HFF-Myc (cell line): ENCODE measurements around the gene TBXA2R.

Experiments used
- DNase-seq: peaks from one replicate; pipeline ENCODE4 v3.0.0-alpha.2; 2011; ENCODE audit warnings: low read depth; ENCODE audit errors: extremely low read depth
- H3K4me3 ChIP-seq: replicated peaks from 2 replicates; pipeline ENCODE4 v1.5.1; 2011; ENCODE audit warnings: low read depth, mild to moderate bottlenecking, control low read depth, low read length
- TF ChIP-seq, protein P1 (sequence below): IDR thresholded peaks from 2 replicates; pipeline ENCODE4 v1.5.1; 2012; ENCODE audit warnings: mild to moderate bottlenecking, low read depth, low read length, control low read depth; ENCODE audit errors: missing control alignments

TBXA2R gene

GRCh38 chr19:3605361-3605760 is 1.3 kb downstream of the TBXA2R start:
- TF ChIP-seq, protein P1, sequence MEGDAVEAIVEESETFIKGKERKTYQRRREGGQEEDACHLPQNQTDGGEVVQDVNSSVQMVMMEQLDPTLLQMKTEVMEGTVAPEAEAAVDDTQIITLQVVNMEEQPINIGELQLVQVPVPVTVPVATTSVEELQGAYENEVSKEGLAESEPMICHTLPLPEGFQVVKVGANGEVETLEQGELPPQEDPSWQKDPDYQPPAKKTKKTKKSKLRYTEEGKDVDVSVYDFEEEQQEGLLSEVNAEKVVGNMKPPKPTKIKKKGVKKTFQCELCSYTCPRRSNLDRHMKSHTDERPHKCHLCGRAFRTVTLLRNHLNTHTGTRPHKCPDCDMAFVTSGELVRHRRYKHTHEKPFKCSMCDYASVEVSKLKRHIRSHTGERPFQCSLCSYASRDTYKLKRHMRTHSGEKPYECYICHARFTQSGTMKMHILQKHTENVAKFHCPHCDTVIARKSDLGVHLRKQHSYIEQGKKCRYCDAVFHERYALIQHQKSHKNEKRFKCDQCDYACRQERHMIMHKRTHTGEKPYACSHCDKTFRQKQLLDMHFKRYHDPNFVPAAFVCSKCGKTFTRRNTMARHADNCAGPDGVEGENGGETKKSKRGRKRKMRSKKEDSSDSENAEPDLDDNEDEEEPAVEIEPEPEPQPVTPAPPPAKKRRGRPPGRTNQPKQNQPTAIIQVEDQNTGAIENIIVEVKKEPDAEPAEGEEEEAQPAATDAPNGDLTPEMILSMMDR: no peak
- DNase-seq: no peak
- H3K4me3 ChIP-seq: no peak overlapping the region

DNA sequence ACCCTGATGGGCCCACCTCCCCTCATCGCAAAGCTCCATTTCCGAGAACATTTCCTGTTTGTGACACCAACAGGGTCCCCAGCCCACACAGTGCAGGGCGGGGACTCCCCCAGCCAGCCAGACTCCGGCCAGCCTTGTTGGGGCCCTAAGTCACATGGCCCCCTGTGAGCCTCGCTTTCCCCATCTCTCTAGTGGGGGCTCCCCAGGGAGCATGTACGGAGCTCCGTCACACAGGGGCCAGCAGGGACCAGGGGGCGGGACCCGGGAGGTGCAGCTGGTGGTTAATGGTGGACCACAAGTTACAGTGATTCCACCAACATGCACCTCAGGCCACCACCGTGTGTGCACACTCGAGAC is 1.7 kb downstream of the TBXA2R start:
- H3K4me3 ChIP-seq: no peak overlapping the region
- TF ChIP-seq, protein P1: no peak
- no peak for DNase-seq

DNA sequence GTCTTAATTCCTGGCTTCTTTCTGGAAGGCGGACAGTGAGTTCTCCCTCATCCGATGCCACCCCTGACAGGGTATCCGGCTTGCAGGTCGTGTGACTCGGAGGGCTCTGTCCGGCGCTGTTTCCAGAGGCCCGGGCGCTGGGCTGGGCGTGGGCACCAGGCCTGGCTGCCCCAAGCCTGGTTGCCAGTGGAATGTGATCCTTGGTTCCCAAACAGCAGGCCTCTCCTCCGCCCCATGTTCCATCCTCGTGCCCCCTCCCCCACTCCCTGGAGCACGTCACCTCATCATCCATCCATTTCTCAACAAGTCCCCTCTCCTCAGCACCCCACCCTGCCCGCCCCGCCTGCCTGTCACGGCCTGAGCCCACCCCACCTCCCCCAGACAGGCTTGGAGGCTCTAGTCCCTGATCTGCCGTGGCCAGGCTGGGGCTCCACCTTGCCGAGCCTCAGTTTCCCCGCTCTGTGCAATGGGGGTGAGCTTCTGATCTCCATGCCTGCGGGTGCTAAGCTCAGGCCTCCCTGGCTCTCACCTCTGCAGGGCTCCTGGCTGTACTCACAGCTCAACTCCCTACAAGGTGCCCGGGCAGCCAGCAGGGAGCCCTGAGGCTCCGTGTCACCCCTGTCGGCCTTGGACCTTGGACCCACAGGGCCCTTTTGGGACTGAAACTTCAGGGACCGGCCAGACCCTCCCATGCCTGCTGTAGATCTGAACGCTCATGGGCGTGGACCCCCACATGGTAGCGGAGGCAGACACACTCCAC is 2.3 kb downstream of the TBXA2R start:
- no peak for DNase-seq
- H3K4me3 ChIP-seq: no peak overlapping the region
- TF ChIP-seq, protein P1: no peak

DNA sequence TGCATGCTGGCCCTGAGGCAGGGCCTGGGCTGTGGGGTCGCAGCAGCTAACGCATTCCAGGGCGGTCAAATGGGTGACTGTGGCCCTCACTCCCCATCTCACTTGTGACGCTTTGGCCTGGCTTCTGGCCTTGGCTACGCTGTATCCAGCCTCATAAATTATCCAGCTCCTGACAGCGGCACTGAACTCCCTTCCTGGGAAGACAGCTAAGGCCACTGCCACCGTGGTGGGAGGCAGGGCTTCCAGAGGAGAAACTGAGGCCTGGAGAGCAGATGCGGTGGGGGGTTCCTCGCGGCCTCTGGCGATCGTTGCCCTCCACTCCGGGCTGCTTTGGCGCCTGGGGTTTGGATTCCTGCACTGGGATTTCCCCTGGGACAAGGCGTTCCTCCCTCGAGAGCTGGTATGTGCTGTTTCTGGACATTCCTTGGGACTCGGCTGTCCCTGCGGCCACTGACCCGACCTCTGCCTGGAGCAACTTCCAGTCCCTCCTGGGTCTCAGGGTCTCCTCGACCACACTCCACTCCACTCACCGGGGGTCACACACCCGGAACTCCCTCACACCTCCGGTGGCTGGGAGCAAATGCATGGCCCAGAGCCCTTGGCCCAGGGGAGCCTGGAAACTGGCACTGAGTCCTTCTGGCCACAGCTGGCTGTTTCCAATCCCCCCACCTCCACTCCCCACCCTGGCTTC is 3.4 kb downstream of the TBXA2R start:
- TF ChIP-seq, protein P1: no peak
- no peak for DNase-seq
- H3K4me3 ChIP-seq: no peak overlapping the region

GRCh38 chr19:3601021-3601420 is 5.7 kb downstream of the TBXA2R start:
- no peak for DNase-seq
- H3K4me3 ChIP-seq: no peak overlapping the region
- TF ChIP-seq, protein P1: no peak

GRCh38 chr19:3599776-3600187 is 6.9 kb downstream of the TBXA2R start:
- TF ChIP-seq, protein P1: peak; percentile 11
- no peak for DNase-seq
- H3K4me3 ChIP-seq: no peak overlapping the region
